IMR-90 (cell line): Measurements from ENCODE around the gene CCDC71. TPM values are rescaled to one million over a fixed set of nuclear protein-coding genes. Genes with fewer than 3 reads are reported as not detected.

Source experiments
- ATAC-seq: fragments of 200-7000 bp; cut with Tn5 transposase; 2 replicates; pipeline ENCODE4 v1.9.1; 2020; ENCODE audit warnings: low read depth, mild to moderate bottlenecking, moderate library complexity
- BruUV-seq: library from RNA; stranded (reverse); fragments of 400-500 nt; replicated peaks from 2 replicates; lab custom pipeline; 2021; lab: Mats Ljungman, UMichigan
- CTCF ChIA-PET: fragments of 300-600 bp; formaldehyde crosslinking; extraction: SDS; loops from one replicate; lab custom pipeline; 2021; ENCODE audit warnings: antibody characterized with exemption; lab: Yijun Ruan, JAX
- POLR2A ChIA-PET: fragments of 300-600 bp; sonication (Branson Sonifier 250); formaldehyde crosslinking; loops from one replicate; lab custom pipeline; 2022; ENCODE audit warnings: antibody characterized with exemption; ENCODE audit not compliant: unreplicated experiment; lab: Charles Lee
- DNase-seq: peaks from one replicate; pipeline ENCODE4 v3.0.0; 2013
- H2AFZ ChIP-seq: replicated peaks from 2 replicates; pipeline ENCODE3; 2013; ENCODE audit warnings: low read length, mild to moderate bottlenecking; ENCODE audit not compliant: poor library complexity
- H2AK5ac ChIP-seq: 2 replicates; pipeline ENCODE4 v1.6.1; 2013; ENCODE audit warnings: low read depth, low read length, inconsistent platforms
- H2AK9ac ChIP-seq: replicated peaks from 2 replicates; pipeline ENCODE3; 2013; ENCODE audit warnings: mild to moderate bottlenecking, low read depth, low read length, moderate library complexity; ENCODE audit not compliant: poor library complexity
- H2BK120ac ChIP-seq: 2 replicates; pipeline ENCODE4 v1.6.1; 2013; ENCODE audit warnings: low read depth, low read length, inconsistent platforms
- H2BK15ac ChIP-seq: 3 replicates; pipeline ENCODE4 v1.6.1; 2013; ENCODE audit warnings: low read depth, low read length, inconsistent platforms
- H2BK20ac ChIP-seq: 2 replicates; pipeline ENCODE4 v1.6.1; 2013; ENCODE audit warnings: low read depth, mild to moderate bottlenecking, inconsistent platforms, low read length, moderate library complexity
- H2BK5ac ChIP-seq: 2 replicates; pipeline ENCODE4 v1.6.1; 2013; ENCODE audit warnings: mild to moderate bottlenecking, low read depth, low read length, inconsistent platforms; ENCODE audit not compliant: poor library complexity, severe bottlenecking
- H3K14ac ChIP-seq: replicated peaks from 2 replicates; pipeline ENCODE4 v1.6.1; 2013; ENCODE audit warnings: low read depth, low read length, inconsistent platforms
- H3K18ac ChIP-seq: 2 replicates; pipeline ENCODE4 v1.6.1; 2013; ENCODE audit warnings: low read depth, low read length, control low read depth
- H3K23ac ChIP-seq: 2 replicates; pipeline ENCODE4 v1.6.1; 2013; ENCODE audit warnings: low read depth, low read length, inconsistent platforms
- H3K27ac ChIP-seq: 2 replicates; pipeline ENCODE4 v1.5.1; 2013; ENCODE audit warnings: mild to moderate bottlenecking, control low read depth, low read length; ENCODE audit not compliant: insufficient read depth
- H3K27me3 ChIP-seq: 2 replicates; pipeline ENCODE4 v1.6.1; 2013; ENCODE audit warnings: low read length; ENCODE audit not compliant: control insufficient read depth, insufficient read depth
- H3K36me3 ChIP-seq: 2 replicates; pipeline ENCODE4 v1.6.1; 2013; ENCODE audit warnings: low read length, mixed read lengths; ENCODE audit not compliant: control insufficient read depth, insufficient read depth
- H3K4ac ChIP-seq: 2 replicates; pipeline ENCODE4 v1.6.1; 2013; ENCODE audit warnings: low read depth, low read length, inconsistent platforms
- H3K4me1 ChIP-seq: 2 replicates; pipeline ENCODE4 v1.6.1; 2013; ENCODE audit warnings: low read length, mixed read lengths; ENCODE audit not compliant: control insufficient read depth, insufficient read depth
- H3K4me2 ChIP-seq: 2 replicates; pipeline ENCODE4 v1.6.1; 2013; ENCODE audit warnings: low read depth, mild to moderate bottlenecking, control low read depth, low read length, moderate library complexity
- H3K4me3 ChIP-seq: 2 replicates; pipeline ENCODE4 v1.5.1; 2013; ENCODE audit warnings: low read depth, mild to moderate bottlenecking, control low read depth, low read length, moderate library complexity; ENCODE audit not compliant: insufficient read depth
- H3K56ac ChIP-seq: 2 replicates; pipeline ENCODE4 v1.6.1; 2013; ENCODE audit warnings: low read length, inconsistent platforms; ENCODE audit not compliant: insufficient read depth; ENCODE audit errors: extremely low read depth
- H3K79me1 ChIP-seq, 2 experiments: 2 replicates each; pipeline ENCODE4 v1.6.1; 2013; ENCODE audit warnings: low read length in 2 of 2, inconsistent platforms in 1 of 2, low read depth in 1 of 2
- H3K9ac ChIP-seq: 2 replicates; pipeline ENCODE4 v1.6.1; 2013; ENCODE audit warnings: low read depth, low read length, control low read depth
- H3K9me1 ChIP-seq: 2 replicates; pipeline ENCODE4 v1.6.1; 2013; ENCODE audit warnings: low read length, inconsistent platforms; ENCODE audit not compliant: insufficient read depth
- H3K9me3 ChIP-seq: 2 replicates; pipeline ENCODE4 v1.6.1; 2013; ENCODE audit warnings: low read length; ENCODE audit not compliant: control insufficient read depth, insufficient read depth
- H4K20me1 ChIP-seq: 2 replicates; pipeline ENCODE4 v1.6.1; 2013; ENCODE audit warnings: low read length, inconsistent platforms; ENCODE audit not compliant: insufficient read depth
- H4K5ac ChIP-seq: 2 replicates; pipeline ENCODE4 v1.6.1; 2013; ENCODE audit warnings: mild to moderate bottlenecking, low read depth, low read length, control low read depth
- H4K8ac ChIP-seq, 2 experiments: 2 replicates each; pipeline ENCODE4 v1.6.1; 2013; ENCODE audit warnings: low read depth in 2 of 2, low read length in 2 of 2, control low read depth in 1 of 2, inconsistent platforms in 1 of 2
- H4K91ac ChIP-seq: 2 replicates; pipeline ENCODE4 v1.6.1; 2013; ENCODE audit warnings: low read depth, low read length, inconsistent platforms; ENCODE audit not compliant: insufficient read depth
- BHLHE40 ChIP-seq: fragments of 150-350 bp; IDR thresholded peaks from 2 replicates; pipeline ENCODE4 v1.6.1; 2016; ENCODE audit warnings: mild to moderate bottlenecking, low read depth, low read length
- CEBPB ChIP-seq: IDR thresholded peaks from 2 replicates; pipeline ENCODE4 v1.6.1; 2012; ENCODE audit warnings: low read depth, low read length, improper control_type of control experiment
- ELK1 ChIP-seq: fragments of 150-350 bp; IDR thresholded peaks from 2 replicates; pipeline ENCODE4 v1.6.1; 2016; ENCODE audit warnings: low read depth, mild to moderate bottlenecking, low read length, moderate library complexity, borderline replicate concordance
- FOS ChIP-seq: fragments of 150-350 bp; IDR thresholded peaks from 2 replicates; pipeline ENCODE4 v1.6.1; 2016; ENCODE audit warnings: low read depth, low read length
- MAFK ChIP-seq: IDR thresholded peaks from 2 replicates; pipeline ENCODE4 v1.6.1; 2012; ENCODE audit warnings: low read depth, low read length, improper control_type of control experiment
- MAZ ChIP-seq: IDR thresholded peaks from 2 replicates; pipeline ENCODE4 v1.6.1; 2012; ENCODE audit warnings: low read depth, mild to moderate bottlenecking, low read length, improper control_type of control experiment, moderate library complexity, borderline replicate concordance
- POLR2A ChIP-seq: IDR thresholded peaks from 2 replicates; pipeline ENCODE4 v1.6.1; 2012; ENCODE audit warnings: mild to moderate bottlenecking, low read depth, low read length
- RCOR1 ChIP-seq: IDR thresholded peaks from 2 replicates; pipeline ENCODE4 v1.6.1; 2012; ENCODE audit warnings: mild to moderate bottlenecking, low read length, improper control_type of control experiment; ENCODE audit not compliant: insufficient replicate concordance
- WGBS, 2 experiments: methylation state at CpG; one replicate each; pipeline versions ENCODE4 v1.1.5 to v1.1.7; 2013; ENCODE audit warnings: missing lambda C conversion rate in 2 of 2; ENCODE audit not compliant: insufficient read length in 1 of 2; ENCODE audit errors: extremely low coverage in 2 of 2; 5-methylcytosine and 5-hydroxymethylcytosine counted together
- dilution Hi-C: fragments of 300-500 bp; cut with HindIII; formaldehyde crosslinking; loops from one replicate; pipeline ENCODE4 v1.14.3; 2018; ENCODE audit warnings: low sequenced_read_pairs; ENCODE audit not compliant: unreplicated experiment
- in situ Hi-C: fragments of 300-500 bp; cut with MboI; formaldehyde crosslinking; loops from 3 replicates; pipeline ENCODE4 v1.14.3; 2019; ENCODE audit warnings: low sequenced_read_pairs, inconsistent platforms, mixed read lengths
- intact Hi-C: fragments of 100-400 bp; cut with micrococcal nuclease; formaldehyde crosslinking; loops from 2 replicates; pipeline ENCODE4 v1.10.0; 2022
- polyA plus RNA-seq, 3 experiments: library from polyadenylated mRNA; depleted of rRNA; stranded (reverse); fragments of >200 nt; gene quantifications; 2 replicates each; pipeline ENCODE4 v1.2.3, GENCODE V29; 2012; ENCODE audit warnings: low replicate concordance in 1 of 3
- total RNA-seq: library from RNA; depleted of rRNA; stranded (reverse); fragments of >200 nt; gene quantifications from 2 replicates; pipeline ENCODE4 v1.2.3, GENCODE V29; 2012

CCDC71 gene
- total and polyA plus RNA-seq, 2 of the 4 experiments (the other 2 are of a cell fraction), result 29.4 to 35.9 TPM

GRCh38 chr3:49124991-49125670 lies 41.0 kb downstream of the CCDC71 start:
- Histone ChIP-seq H4K5ac (no peak overlapping the region), H2AK5ac (no peak overlapping the region), H2BK120ac (no peak overlapping the region), H3K18ac (no peak overlapping the region), H2AK9ac (no peak overlapping the region), H2BK20ac (no peak overlapping the region), H2BK15ac (no peak overlapping the region), H3K56ac (no peak overlapping the region), H3K4me3 (no peak overlapping the region), H3K9me1 (peaks cover 8% of the 10 kb centered on the region; the same call in 1 of the 2 replicates), H3K4me2 (no peak overlapping the region), H3K27me3 (no peaks in the 10 kb centered on the region), H4K20me1 (peaks cover 13% of the 10 kb centered on the region), H2BK5ac (no peak overlapping the region), H3K9ac (no peak overlapping the region), H3K4ac (no peak overlapping the region), H3K36me3 (peaks cover 82% of the 10 kb centered on the region), H3K14ac (no peak overlapping the region), H3K79me1 (peaks cover 17 to 52% of the 10 kb centered on the region in 2 experiments), H4K91ac (no peak overlapping the region), H2AFZ (no peak overlapping the region), H3K9me3 (no peaks in the 10 kb centered on the region), H3K23ac (no peak overlapping the region), H4K8ac (no peak overlapping the region), H3K4me1 (no peaks in the 10 kb centered on the region), H3K27ac (no peak overlapping the region)
- no peak for ATAC-seq
- TF ChIP-seq POLR2A (no peak), MAZ (no peak), RCOR1 (no peak), ELK1 (no peak), CEBPB (no peak), BHLHE40 (no peak), FOS (no peak), MAFK (no peak)
- ChIA-PET CTCF (no interaction called here), POLR2A (no interaction called here)
- intact Hi-C loops (no loop called here), dilution Hi-C loops (no loop called here), in situ Hi-C loops (no loop called here)
- peak; percentile 59 for DNase-seq
- BruUV-seq, result no TSS peak
- WGBS, 2 experiments, result 77% methylated on average over 8 of the region's 14 CpGs; no CpG with 5 or more reads in 1 of the 2 experiments
